ENCODE results near the gene RARRES2. TPM values are rescaled to one million over a fixed set of nuclear protein-coding genes. Genes with fewer than 3 reads are reported as not detected.

RARRES2 gene
- total and polyA plus RNA-seq, 2 of the 13 experiments (the other 11 are each of a cell fraction or from before 2014, with no cell fraction given): 134 to 172 TPM

- no peak for TF ChIP-seq ZBTB37 (CRISPR knock-in tag; IDR thresholded peaks at IDR 0.05)
- no peak for TF ChIP-seq ZNF768 (CRISPR knock-in tag; IDR thresholded peaks at IDR 0.05)
- TF ChIP-seq ZNF605 (CRISPR knock-in tag; IDR thresholded peaks at IDR 0.05): 0 out of 2 replicates have a peak, but pooled peaks have one; percentile 38
- TF ChIP-seq PHF21A (CRISPR knock-in tag; IDR thresholded peaks at IDR 0.05): no peak
- TF ChIP-seq UBTF (CRISPR knock-in tag; IDR thresholded peaks at IDR 0.05): 0 out of 2 replicates have a peak, but pooled peaks have one; percentile 38
- TF ChIP-seq RXRA (CRISPR knock-in tag; IDR thresholded peaks at IDR 0.05): 0 out of 2 replicates have a peak, but pooled peaks have one; percentile 0
- TF ChIP-seq HES4 (CRISPR knock-in tag; IDR thresholded peaks at IDR 0.05; ENCODE audit: borderline replicate concordance): peak; percentile 53; the same call in 1 of the 2 replicates
- no peak for TF ChIP-seq ZNF660 (CRISPR knock-in tag; IDR thresholded peaks at IDR 0.05; ENCODE audit: borderline replicate concordance, low read depth)
- TF ChIP-seq ZNF766 (CRISPR knock-in tag; IDR thresholded peaks at IDR 0.05; ENCODE audit: borderline replicate concordance): 0 out of 2 replicates have a peak, but pooled peaks have one; percentile 21
- TF ChIP-seq PAXIP1 (CRISPR knock-in tag; conservative IDR thresholded peaks at IDR 0.05): no peak
- 0 out of 2 replicates have a peak, but pooled peaks have one; percentile 3 for TF ChIP-seq ZSCAN9 (CRISPR knock-in tag; IDR thresholded peaks at IDR 0.05; ENCODE audit: borderline replicate concordance)
- no peak for TF ChIP-seq ZNF468 (CRISPR knock-in tag; IDR thresholded peaks at IDR 0.05)
- TF ChIP-seq NFATC3 (CRISPR knock-in tag; IDR thresholded peaks at IDR 0.05): no peak
- TF ChIP-seq ZNF709 (CRISPR knock-in tag; IDR thresholded peaks at IDR 0.05): 0 out of 2 replicates have a peak, but pooled peaks have one; percentile 3
- TF ChIP-seq RORA (CRISPR knock-in tag; IDR thresholded peaks at IDR 0.05): no peak
- no peak for TF ChIP-seq STAG1 (CRISPR knock-in tag; IDR thresholded peaks at IDR 0.05)
- TF ChIP-seq ZNF33B (CRISPR knock-in tag; IDR thresholded peaks at IDR 0.05): 0 out of 2 replicates have a peak, but pooled peaks have one; percentile 49
- TF ChIP-seq ZNF20 (CRISPR knock-in tag; IDR thresholded peaks at IDR 0.05): no peak
- 0 out of 2 replicates have a peak, but pooled peaks have one; percentile 34 for TF ChIP-seq MXD1 (CRISPR knock-in tag; IDR thresholded peaks at IDR 0.05)
Measured at GRCh38 chr7:150379441-150380379, 38.3 kb upstream of the RARRES2 start (continued).

Data from HepG2 (cell line).